ENCODE results near the gene PRXL2A. TPM values are rescaled to one million over a fixed set of nuclear protein-coding genes. Genes with fewer than 3 reads are reported as not detected.
A peak's percentile ranks its signal among the peaks of the same experiment; 100 is the strongest.
"Not testable (repeated sequence)": the region's sequence is repeated elsewhere in the genome, so short reads cannot be mapped to it uniquely, and the experiment has no call there.

The PRXL2A gene
- total RNA-seq, 1 experiment from 2014 or later = 47.1 TPM

- Histone ChIP-seq H3K27me3 (ENCODE audit: insufficient read depth, low read length) (no peaks in the 10 kb centered on the region; the same call in 1 of the 2 replicates), H3K79me2 (ENCODE audit: insufficient read depth, low read length) (peaks cover 7% of the 10 kb centered on the region; the same call in 1 of the 2 replicates), H2BK5ac (ENCODE audit: insufficient read length, low read length) (no peak overlapping the region), H2AK5ac (ENCODE audit: insufficient read length, low read length) (no peak overlapping the region), H3K4me1 (ENCODE audit: insufficient read depth, low read length) (no peaks in the 10 kb centered on the region; the same call in 1 of the 2 replicates), H3K79me1 (ENCODE audit: insufficient read depth, low read depth, low read length, poor library complexity, severe bottlenecking) (no peaks in the 10 kb centered on the region), H4K20me1 (ENCODE audit: control insufficient read depth, insufficient read depth, insufficient read length) (no peaks in the 10 kb centered on the region), H4K8ac (replicated peaks; ENCODE audit: insufficient read length, low read depth, low read length) (no peak overlapping the region), H3K9me3 (ENCODE audit: control insufficient read depth, low read depth, low read length) (no peaks in the 10 kb centered on the region), H3K4me2 (ENCODE audit: insufficient read depth, insufficient read length, low read length) (no peak overlapping the region), H3K9ac (ENCODE audit: extremely low read depth, insufficient read length, low read length) (no peak overlapping the region), H2BK12ac (ENCODE audit: insufficient read length, low read depth, low read length) (no peak overlapping the region), H2AFZ (ENCODE audit: low read length) (no peak overlapping the region), H3K23ac (ENCODE audit: insufficient read length, low read depth, low read length) (no peak overlapping the region), H3K18ac (ENCODE audit: insufficient read length, low read depth, low read length) (no peak overlapping the region), H4K5ac (ENCODE audit: insufficient read length, low read depth, low read length) (no peak overlapping the region), H3K4ac (ENCODE audit: low read depth, low read length) (no peak overlapping the region), H3K56ac (ENCODE audit: insufficient read length, low read depth, low read length) (no peak overlapping the region), H4K91ac (ENCODE audit: insufficient read length, low read depth, low read length) (no peak overlapping the region), H3K23me2 (ENCODE audit: insufficient read length, low read depth, low read length, poor library complexity, severe bottlenecking) (no peaks in the 10 kb centered on the region), H2BK15ac (ENCODE audit: low read depth, low read length) (no peak overlapping the region), H3T11ph (ENCODE audit: low read length) (no peak overlapping the region), H3K27ac (ENCODE audit: insufficient read length, low read depth, low read length) (no peak overlapping the region), H2BK120ac (ENCODE audit: low read depth, low read length, poor library complexity, severe bottlenecking) (no peak overlapping the region), H2BK20ac (ENCODE audit: low read depth, low read length, poor library complexity, severe bottlenecking) (no peak overlapping the region), H3K14ac (ENCODE audit: insufficient read depth, low read length) (no peak overlapping the region)
- no peak for TF ChIP-seq CTCF (conservative IDR thresholded peaks at IDR 0.05)
- Mint-ChIP-seq H3K36me3 (ENCODE audit: insufficient read depth in 1 of 3, low read depth in 3 of 3) (peaks cover 4 to 21% (median 7%) of the 10 kb centered on the region in 3 experiments; a peak in 6 of 7 replicates), H3K9me3 (no peaks in the 10 kb centered on the region), H3K4me3 (peak overlapping the region; percentile 15 to 66; a peak in 4 of 5 replicates), H3K4me1 (peaks cover 62 to 76% of the 10 kb centered on the region in 2 experiments), H3K27me3 (ENCODE audit: low read depth) (peaks cover 18% of the 10 kb centered on the region), H3K27ac (0 out of 7 replicates have a peak overlapping the region, but pooled peaks of 1 of the 3 experiments have one; percentile 20)
- no peak for DNase-seq
- WGBS (ENCODE audit: extremely low coverage, insufficient read length, low lambda C conversion rate) = no CpG with 5 or more reads among the region's 15 CpGs
Observed at GRCh38 chr10:80416479-80417098, 8.2 kb downstream of the PRXL2A start.

- not testable (repeated sequence) for H3K23ac ChIP-seq (ENCODE audit: insufficient read length, low read depth, low read length); H2BK15ac ChIP-seq (ENCODE audit: low read depth, low read length); H3K14ac ChIP-seq (ENCODE audit: insufficient read depth, low read length); DNase-seq; H3K9ac ChIP-seq (ENCODE audit: extremely low read depth, insufficient read length, low read length); H4K20me1 ChIP-seq (ENCODE audit: control insufficient read depth, insufficient read depth, insufficient read length); H2AFZ ChIP-seq (ENCODE audit: low read length); H2BK20ac ChIP-seq (ENCODE audit: low read depth, low read length, poor library complexity, severe bottlenecking); H2BK120ac ChIP-seq (ENCODE audit: low read depth, low read length, poor library complexity, severe bottlenecking); H3T11ph ChIP-seq (ENCODE audit: low read length); H3K79me2 ChIP-seq (ENCODE audit: insufficient read depth, low read length); H3K27me3 ChIP-seq (ENCODE audit: insufficient read depth, low read length); H3K4ac ChIP-seq (ENCODE audit: low read depth, low read length); H3K23me2 ChIP-seq (ENCODE audit: insufficient read length, low read depth, low read length, poor library complexity, severe bottlenecking); H3K9me3 ChIP-seq (ENCODE audit: control insufficient read depth, low read depth, low read length); H2AK5ac ChIP-seq (ENCODE audit: insufficient read length, low read length); H3K56ac ChIP-seq (ENCODE audit: insufficient read length, low read depth, low read length); H4K91ac ChIP-seq (ENCODE audit: insufficient read length, low read depth, low read length); H3K4me1 ChIP-seq (ENCODE audit: insufficient read depth, low read length); H3K4me2 ChIP-seq (ENCODE audit: insufficient read depth, insufficient read length, low read length); H2BK5ac ChIP-seq (ENCODE audit: insufficient read length, low read length); H3K9me3 Mint-ChIP-seq; H3K18ac ChIP-seq (ENCODE audit: insufficient read length, low read depth, low read length); H4K5ac ChIP-seq (ENCODE audit: insufficient read length, low read depth, low read length); H2BK12ac ChIP-seq (ENCODE audit: insufficient read length, low read depth, low read length); H4K8ac ChIP-seq (replicated peaks; ENCODE audit: insufficient read length, low read depth, low read length); H3K79me1 ChIP-seq (ENCODE audit: insufficient read depth, low read depth, low read length, poor library complexity, severe bottlenecking); H3K27ac ChIP-seq (ENCODE audit: insufficient read length, low read depth, low read length)
- peaks cover 18% of the 10 kb centered on the region for H3K27me3 Mint-ChIP-seq (ENCODE audit: low read depth)
- H3K4me3 Mint-ChIP-seq = peak overlapping the region; percentile 19 to 66
- H3K4me1 Mint-ChIP-seq = peaks cover 60 to 69% of the 10 kb centered on the region in 2 experiments
- peak overlapping the region in 2 of 3 experiments; percentile 5 to 92; a peak in 3 of 7 replicates for H3K27ac Mint-ChIP-seq
- peaks cover 7 to 23% (median 11%) of the 10 kb centered on the region in 3 experiments; a peak in 6 of 7 replicates for H3K36me3 Mint-ChIP-seq (ENCODE audit: insufficient read depth in 1 of 3, low read depth in 3 of 3)
- WGBS (ENCODE audit: extremely low coverage, insufficient read length, low lambda C conversion rate) = no CpG with 5 or more reads among the region's 6 CpGs
Observed at GRCh38 chr10:80417256-80417655, 8.9 kb downstream of the PRXL2A start.
